ENCODE measurements around the gene ZNF362.

GRCh38 chr1:33346927-33347649, 90.8 kb downstream of the ZNF362 start:
- TF ChIP-seq POLR2AphosphoS5 (IDR thresholded peaks at IDR 0.05; ENCODE audit: low read length) = no peak
- TF ChIP-seq ATF7 (IDR thresholded peaks at IDR 0.05; ENCODE audit: low read depth) = no peak
- TF ChIP-seq RCOR1 (conservative IDR thresholded peaks at IDR 0.05; ENCODE audit: low read depth, low read length) = no peak
- TF ChIP-seq, protein P1, sequence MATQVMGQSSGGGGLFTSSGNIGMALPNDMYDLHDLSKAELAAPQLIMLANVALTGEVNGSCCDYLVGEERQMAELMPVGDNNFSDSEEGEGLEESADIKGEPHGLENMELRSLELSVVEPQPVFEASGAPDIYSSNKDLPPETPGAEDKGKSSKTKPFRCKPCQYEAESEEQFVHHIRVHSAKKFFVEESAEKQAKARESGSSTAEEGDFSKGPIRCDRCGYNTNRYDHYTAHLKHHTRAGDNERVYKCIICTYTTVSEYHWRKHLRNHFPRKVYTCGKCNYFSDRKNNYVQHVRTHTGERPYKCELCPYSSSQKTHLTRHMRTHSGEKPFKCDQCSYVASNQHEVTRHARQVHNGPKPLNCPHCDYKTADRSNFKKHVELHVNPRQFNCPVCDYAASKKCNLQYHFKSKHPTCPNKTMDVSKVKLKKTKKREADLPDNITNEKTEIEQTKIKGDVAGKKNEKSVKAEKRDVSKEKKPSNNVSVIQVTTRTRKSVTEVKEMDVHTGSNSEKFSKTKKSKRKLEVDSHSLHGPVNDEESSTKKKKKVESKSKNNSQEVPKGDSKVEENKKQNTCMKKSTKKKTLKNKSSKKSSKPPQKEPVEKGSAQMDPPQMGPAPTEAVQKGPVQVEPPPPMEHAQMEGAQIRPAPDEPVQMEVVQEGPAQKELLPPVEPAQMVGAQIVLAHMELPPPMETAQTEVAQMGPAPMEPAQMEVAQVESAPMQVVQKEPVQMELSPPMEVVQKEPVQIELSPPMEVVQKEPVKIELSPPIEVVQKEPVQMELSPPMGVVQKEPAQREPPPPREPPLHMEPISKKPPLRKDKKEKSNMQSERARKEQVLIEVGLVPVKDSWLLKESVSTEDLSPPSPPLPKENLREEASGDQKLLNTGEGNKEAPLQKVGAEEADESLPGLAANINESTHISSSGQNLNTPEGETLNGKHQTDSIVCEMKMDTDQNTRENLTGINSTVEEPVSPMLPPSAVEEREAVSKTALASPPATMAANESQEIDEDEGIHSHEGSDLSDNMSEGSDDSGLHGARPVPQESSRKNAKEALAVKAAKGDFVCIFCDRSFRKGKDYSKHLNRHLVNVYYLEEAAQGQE (IDR thresholded peaks at IDR 0.05; ENCODE audit: low read depth, low read length) = no peak

All from GM12878 (cell line).